MM.1S (cell line): ENCODE results near the gene PCYT1B.

Experiments used
- CTCF ChIP-seq: fragments of 300-600 bp; sonication (generic); IDR thresholded peaks from 2 replicates; pipeline ENCODE4 v1.5.1; 2016; ENCODE audit warnings: antibody characterized with exemption, low read length, mixed read lengths
- EZH2 ChIP-seq: fragments of 300-600 bp; sonication (generic); optimal IDR thresholded peaks from 2 replicates; pipeline ENCODE3; 2017; ENCODE audit warnings: low read depth, mild to moderate bottlenecking, antibody characterized with exemption, low read length, mixed read lengths

DNA sequence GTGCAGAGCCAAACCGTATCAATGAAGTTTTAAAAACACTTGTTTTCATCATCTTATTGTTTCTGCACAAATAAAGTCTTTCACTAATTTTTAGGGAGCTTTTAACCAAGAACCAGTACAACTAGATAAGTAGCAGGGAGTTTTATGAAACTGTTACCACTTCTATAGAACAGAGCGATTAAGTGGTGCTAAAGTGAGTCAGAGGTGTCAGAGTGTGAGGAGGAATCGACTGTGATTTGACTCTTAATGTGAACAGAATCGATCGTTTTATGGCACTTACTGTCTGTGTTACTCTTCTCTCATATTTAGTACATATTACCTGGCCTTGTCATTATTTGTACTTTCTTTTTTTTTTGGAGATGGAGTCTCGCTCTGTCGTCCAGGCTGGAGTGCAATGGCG, 138.8 kb downstream of the PCYT1B start:
- TF ChIP-seq CTCF (no peak), EZH2 (no peak)
